Measurements from ENCODE around the gene NOL12.
"Not testable (repeated sequence)": the region's sequence is repeated elsewhere in the genome, so short reads cannot be mapped to it uniquely, and the experiment has no call there.

The NOL12 gene

DNA sequence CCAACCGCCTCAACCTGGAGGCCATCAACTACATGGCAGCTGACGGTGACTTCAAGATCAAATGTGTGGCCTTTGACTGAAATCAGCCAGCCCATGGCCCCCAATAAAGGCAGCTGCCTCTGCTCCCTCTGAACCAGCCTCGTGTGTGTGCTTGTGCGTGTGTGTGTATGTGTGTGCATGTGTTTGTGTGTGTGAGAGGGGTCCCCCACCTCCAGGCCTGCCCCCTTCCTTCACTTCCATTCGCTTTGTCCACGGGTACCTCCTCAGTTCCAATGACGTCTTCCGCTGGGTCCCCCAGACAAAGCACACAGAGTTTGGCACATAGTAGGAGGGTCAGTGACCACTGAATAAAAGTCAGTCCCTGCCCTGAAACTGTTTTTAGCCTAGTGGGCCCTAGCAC is 6.5 kb upstream of the NOL12 start:
- DNase-seq (ENCODE audit: low read depth in 2 of 2), result no peak

DNA sequence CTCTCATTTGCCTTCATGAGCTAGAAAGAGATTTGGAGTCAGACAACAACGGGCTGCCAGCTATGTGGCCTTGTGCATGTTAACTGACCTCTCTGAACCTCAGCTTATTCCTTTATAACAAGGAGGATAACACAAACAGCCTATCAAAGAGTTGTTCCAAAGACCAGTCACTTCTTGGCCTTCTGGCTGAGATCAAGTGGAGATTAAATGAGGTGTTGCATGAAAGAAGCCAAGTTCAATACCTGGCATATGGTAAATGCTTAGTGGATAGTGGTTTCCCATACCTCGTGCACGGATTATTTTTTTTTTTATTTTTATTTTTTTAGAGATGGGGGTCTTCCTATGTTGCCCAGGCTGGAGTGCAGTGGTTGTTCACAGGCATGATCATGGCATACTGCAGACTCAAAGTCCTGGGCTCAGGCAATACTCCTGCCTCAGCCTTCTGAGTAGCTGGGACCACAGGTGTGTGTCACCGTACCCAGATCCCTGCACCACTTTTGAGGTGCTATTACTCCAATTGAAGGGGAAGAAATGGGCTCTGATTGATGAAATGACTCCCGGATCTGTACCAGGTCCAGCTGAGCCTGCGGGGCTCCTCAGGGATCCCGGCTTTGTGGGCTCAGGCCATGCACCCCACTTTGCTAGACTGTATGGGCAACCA is 5.8 kb upstream of the NOL12 start:
- no peak for DNase-seq (ENCODE audit: low read depth in 2 of 2)

- no peak for DNase-seq (ENCODE audit: low read depth in 2 of 2)
Observed at GRCh38 chr22:37681001-37681424, 5.1 kb upstream of the NOL12 start.

GRCh38 chr22:37681556-37682049 is 4.5 kb upstream of the NOL12 start:
- peak; percentile 47 to 69 for DNase-seq (ENCODE audit: low read depth in 2 of 2)

GRCh38 chr22:37684803-37685615 is 1.1 kb upstream of the NOL12 start:
- DNase-seq (ENCODE audit: low read depth in 2 of 2), result no peak

- no peak for DNase-seq (ENCODE audit: low read depth in 2 of 2)
Observed at GRCh38 chr22:37690407-37690806, 4.3 kb downstream of the NOL12 start.

DNA sequence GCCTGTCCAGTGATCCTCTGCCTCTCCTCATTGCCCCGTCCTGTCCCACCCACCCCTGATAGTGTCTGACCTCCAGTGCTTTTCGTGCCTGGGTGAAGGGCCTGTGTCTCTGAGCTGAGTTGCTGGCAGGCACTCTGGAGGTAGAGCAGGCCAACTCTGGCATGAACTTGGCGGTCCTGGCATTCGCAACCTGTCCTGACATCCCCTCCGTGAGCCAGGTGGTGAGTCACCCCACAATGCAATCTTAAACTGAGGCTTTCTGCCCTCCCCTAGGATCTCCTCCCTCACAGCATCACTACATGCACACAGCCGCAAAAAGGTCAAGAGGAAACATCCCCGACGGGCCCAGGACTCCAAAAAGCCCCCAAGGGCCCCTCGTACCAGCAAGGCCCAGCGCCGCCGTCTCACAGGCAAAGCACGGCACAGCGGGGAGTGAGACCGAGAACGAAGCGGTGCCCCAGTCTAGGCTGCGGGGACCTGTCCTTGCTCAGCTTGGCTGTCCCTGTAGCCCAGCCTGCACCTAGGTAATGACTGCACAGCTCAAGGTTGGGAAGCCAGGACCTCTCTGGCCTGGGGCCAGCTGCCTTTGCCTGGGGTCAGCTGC is 4.9 kb downstream of the NOL12 start:
- no peak for DNase-seq (ENCODE audit: low read depth in 2 of 2)

GRCh38 chr22:37692627-37693285 is 6.6 kb downstream of the NOL12 start:
- no peak for DNase-seq (ENCODE audit: low read depth in 2 of 2)

GRCh38 chr22:37694131-37694530 is 8.0 kb downstream of the NOL12 start:
- DNase-seq (ENCODE audit: low read depth in 2 of 2), result not testable (repeated sequence)

- not testable (repeated sequence) for DNase-seq (ENCODE audit: low read depth in 2 of 2)
Observed at GRCh38 chr22:37696260-37696656, 10.1 kb downstream of the NOL12 start.

DNA sequence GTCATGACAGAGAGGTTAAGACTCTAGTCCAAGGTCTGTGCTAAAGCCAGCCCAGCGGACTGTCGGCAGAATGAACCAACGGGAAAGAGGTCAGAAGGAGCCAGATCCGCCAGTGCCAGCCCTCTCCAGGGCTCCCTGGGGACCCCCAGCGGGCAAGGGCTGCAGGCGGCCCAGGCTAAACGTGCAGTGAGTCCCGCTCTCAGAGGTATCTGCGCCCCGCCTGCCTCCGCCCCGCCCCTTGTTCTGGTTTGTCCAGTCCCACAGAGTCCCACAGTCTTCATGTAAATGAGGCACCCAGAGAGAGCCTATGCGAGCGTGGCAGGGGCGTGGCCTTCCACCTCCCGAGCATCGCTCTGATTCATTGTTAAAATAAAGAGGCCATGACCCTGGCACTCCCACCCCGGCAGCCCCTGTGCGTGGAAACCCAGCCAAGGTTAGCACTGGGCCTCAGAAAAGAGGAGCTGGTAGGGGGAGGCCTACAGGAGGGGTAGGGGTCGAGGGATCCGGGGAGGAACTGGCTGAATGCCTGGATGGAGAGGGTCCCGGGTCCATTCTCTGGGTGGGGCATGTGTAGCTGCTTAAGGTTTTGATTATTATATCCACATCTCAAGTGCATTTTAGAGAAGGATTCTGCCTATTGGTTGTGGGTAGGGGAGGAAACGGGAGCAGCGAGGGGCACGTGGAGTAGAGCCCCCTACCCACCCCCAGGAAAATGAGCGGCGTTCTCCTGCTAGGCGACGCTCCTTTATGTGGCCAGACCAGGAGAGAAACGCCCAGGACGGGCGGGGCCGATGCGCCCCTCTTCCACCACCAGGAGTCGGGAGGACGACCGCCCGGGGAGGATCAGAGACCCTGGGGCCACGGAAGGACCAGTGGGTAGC is 10.8 kb downstream of the NOL12 start, which contains the start of gene TRIOBP:
TSS of gene TRIOBP (plus strand) at position 392 of the 881 bp plus-strand sequence. CDS start 4,318 bp downstream, outside the sequence.
- DNase-seq (ENCODE audit: low read depth in 2 of 2), result peak; percentile 68 to 81

DNA sequence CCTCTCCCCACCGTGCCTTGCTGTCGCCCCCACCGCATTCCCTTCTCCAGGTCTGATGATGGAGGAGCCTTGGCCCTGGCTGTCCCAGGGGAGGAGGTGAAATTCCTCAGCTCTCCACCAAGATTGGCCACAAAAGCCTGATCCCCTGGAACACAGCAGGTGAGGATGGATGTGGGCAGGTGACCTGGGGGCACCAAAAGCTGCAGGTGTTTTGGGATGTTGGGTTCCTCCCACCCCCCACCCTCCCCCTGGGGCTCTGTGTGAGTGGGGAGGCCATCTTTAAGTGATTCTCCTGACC is 11.3 kb downstream of the NOL12 start:
- no peak for DNase-seq (ENCODE audit: low read depth in 2 of 2)

GRCh38 chr22:37701141-37701786 is 15.1 kb downstream of the NOL12 start:
- no peak for DNase-seq (ENCODE audit: low read depth in 2 of 2)

- no peak for DNase-seq (ENCODE audit: low read depth in 2 of 2)
Observed at GRCh38 chr22:37703906-37704305, 17.8 kb downstream of the NOL12 start.

GRCh38 chr22:37704645-37705044 is 18.5 kb downstream of the NOL12 start:
- DNase-seq (ENCODE audit: low read depth in 2 of 2), result no peak

DNA sequence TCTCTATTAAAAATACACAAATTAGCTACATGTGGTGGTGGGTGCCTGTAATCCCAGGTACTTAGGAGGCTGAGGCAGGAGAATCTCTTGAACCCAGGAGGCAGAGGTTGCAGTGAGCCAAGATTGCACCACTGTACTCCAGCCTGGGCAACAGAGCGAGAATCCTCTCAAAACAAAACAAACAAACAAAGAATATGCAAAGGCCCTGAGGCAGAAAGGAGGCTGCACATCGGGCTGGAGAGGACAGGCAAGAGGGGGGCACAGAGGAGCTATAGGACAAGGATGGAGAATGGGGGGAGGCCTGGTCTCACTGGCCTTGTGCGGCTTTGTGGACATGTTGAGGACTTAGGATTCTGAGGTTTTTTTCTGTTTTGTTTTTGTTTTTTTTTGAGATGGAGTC is 19.1 kb downstream of the NOL12 start:
- DNase-seq (ENCODE audit: low read depth in 2 of 2), result no peak

- no peak for DNase-seq (ENCODE audit: low read depth in 2 of 2)
Observed at GRCh38 chr22:37708580-37709444, 22.7 kb downstream of the NOL12 start.

DNA sequence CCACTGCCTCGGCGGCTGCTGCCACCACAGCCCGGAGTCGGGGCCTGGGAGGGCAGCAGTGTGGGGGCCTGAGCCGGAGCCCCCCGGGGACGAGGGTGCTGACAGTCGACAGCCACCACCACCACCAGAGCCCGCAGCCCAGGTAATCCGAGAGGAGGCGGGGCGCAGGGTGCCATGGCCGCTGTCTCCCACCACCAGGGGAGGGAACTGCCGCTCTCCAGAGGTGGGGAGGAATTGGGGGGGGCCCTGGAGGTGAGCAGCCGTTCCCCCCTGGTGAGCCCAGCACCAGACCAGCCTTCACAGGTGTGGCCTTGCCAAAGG is 23.3 kb downstream of the NOL12 start:
- no peak for DNase-seq (ENCODE audit: low read depth in 2 of 2)

DNA sequence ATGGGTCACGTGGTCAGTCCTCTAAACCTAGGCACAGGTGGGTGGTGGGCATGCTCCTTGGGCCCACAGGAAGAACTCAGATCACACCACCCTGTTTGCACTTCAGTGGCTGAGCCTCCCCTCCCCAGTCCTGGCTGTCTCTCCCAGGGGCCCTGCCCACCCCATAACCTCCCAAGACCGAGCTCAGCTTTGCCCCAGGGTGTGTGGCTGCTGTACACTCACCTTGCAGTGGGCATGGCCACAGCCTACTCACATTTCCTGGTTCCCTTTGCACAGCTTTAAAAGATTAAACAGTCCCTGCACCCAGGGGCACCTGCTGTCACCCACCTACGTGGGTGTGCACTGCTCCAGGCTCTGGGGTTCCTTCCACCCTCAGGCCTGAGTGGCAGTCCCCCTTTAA is 24.5 kb downstream of the NOL12 start:
- DNase-seq (ENCODE audit: low read depth in 2 of 2), result no peak

DNA sequence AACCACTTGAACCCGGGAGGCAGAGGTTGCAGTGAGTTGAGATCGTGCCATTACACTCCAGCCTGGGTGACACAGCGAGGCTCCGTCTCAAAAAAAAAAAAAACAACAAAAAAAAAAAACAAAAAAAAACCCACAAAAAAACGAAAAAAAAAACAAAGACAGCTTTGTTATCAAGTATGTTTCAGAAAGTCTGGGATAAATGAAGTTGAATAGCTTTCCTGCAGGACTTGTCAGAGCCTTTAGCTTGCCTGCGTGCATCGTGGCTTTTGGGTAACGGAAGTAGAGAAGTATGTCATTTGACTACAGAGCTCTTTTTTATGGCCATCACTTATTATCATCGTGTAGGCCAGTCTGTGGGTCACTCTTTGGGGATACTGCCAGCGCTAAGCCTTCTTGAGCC is 25.3 kb downstream of the NOL12 start:
- DNase-seq (ENCODE audit: low read depth in 2 of 2), result no peak
